Skin epidermis (tissue), 12 donors: ENCODE data around the gene CTNNBL1.

Experiments
- H3K27ac ChIP-seq, 21 experiments: fragments of 200-600 bp; sonication (generic) in 11 of 21; one replicate each; pipeline ENCODE4 v1.5.0; 2020; ENCODE audit warnings: mild to moderate bottlenecking in 3 of 21, inconsistent platforms in 2 of 21, moderate library complexity in 2 of 21
- H3K4me3 ChIP-seq, 7 experiments: fragments of 200-600 bp; sonication (generic) in 2 of 7; one replicate each; pipeline ENCODE4 v1.5.0; 2020; ENCODE audit warnings: inconsistent platforms in 2 of 7, mild to moderate bottlenecking in 2 of 7, moderate library complexity in 1 of 7

Gene CTNNBL1

GRCh38 chr20:37762716-37763485 lies 69.1 kb downstream of the CTNNBL1 start:
- H3K4me3 ChIP-seq, result no peak overlapping the region
- H3K27ac ChIP-seq, result no peak overlapping the region

- Histone ChIP-seq H3K27ac (no peak overlapping the region), H3K4me3 (no peak overlapping the region)
These were observed 70.6 kb downstream of the CTNNBL1 start for GRCh38 chr20:37764333-37764935.

- no peak overlapping the region for H3K27ac ChIP-seq
- no peak overlapping the region for H3K4me3 ChIP-seq
These were observed 77.1 kb downstream of the CTNNBL1 start for GRCh38 chr20:37770908-37771307.

DNA sequence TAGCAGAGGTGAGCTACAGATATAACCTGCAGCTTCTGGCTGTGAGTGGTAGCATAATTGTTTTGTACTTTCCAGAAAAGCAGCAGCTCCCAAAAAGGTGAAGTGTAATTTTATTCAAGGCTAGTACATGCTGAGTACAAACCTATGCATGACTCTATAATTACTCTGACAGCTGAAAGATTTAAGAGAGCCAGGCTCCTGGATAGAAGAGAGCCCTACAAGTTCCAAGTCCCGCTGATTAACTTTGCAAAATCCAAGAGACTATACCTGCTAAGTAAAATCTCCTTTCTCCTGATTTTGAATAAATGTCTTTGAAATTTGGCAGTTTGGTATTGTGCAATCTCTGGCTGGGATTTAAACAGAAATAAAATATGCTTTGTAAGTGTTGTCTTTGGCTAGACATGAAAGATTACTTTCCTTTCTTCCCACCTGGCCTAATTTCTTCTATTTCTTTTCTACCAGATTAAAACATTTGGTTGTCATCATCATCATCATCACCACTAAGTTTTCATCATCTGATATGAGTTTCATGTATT lies 79.5 kb downstream of the CTNNBL1 start:
- Histone ChIP-seq H3K27ac (no peak overlapping the region), H3K4me3 (no peak overlapping the region)

DNA sequence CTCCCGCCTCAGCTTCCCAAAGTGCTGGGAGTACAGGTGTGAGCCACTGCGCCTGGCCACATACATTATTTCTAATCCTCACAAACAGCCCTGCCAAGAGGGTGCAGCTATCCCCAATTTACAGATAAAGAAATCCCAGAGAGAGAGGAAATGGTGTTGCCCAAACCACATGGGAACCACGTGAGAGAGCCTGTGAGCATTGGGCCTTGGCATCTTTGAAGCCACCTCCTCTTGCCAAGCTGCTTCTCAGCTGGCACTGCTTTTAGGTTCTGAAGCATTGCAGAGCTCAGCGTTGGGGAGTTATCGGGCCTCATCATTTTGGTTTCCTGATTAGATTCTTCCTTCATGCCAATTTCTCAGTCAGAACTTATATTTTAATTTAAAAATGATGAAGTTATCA lies 80.3 kb downstream of the CTNNBL1 start:
- Histone ChIP-seq H3K4me3 (no peak overlapping the region), H3K27ac (no peak overlapping the region)

GRCh38 chr20:37775200-37775599 lies 81.4 kb downstream of the CTNNBL1 start:
- H3K27ac ChIP-seq, result no peak overlapping the region
- no peak overlapping the region for H3K4me3 ChIP-seq

DNA sequence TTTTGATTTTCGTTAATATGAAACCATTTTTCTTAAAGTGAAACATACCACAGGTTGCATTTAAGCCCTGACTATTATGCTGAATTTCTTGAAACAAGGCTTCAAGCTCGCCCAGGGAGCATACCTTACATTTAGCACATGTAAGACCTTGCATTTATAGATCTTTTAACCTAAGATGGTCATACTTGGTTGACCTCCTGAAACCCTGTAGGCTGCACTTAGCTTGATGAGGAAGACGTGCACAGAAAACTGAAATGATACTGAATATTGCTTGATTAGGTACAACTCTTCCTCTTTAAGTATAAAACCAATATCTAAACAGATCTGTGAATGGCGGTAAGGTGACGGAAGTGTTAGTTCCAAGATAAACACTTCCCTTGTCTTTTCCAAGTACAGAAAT lies 82.2 kb downstream of the CTNNBL1 start:
- Histone ChIP-seq H3K4me3 (no peak overlapping the region), H3K27ac (no peak overlapping the region)

DNA sequence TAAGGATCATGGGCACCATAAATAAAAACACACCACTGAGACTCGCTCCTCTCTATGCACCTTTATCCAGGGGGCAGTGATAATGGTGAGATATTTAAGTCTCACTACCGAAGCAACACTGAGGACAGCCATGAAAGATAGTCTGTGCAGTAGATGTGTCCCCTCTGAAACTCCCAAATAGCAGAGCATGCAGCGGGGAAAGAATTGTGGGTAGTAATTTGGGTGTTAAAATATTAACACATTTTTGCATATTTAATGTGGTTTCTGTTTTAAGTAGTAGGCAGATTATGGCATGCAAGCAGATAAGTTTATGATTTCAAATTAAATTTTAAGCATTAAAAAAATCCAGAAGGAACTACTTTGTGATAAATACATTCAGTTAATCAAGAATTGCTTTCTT lies 82.7 kb downstream of the CTNNBL1 start:
- no peak overlapping the region for H3K4me3 ChIP-seq

GRCh38 chr20:37777012-37777950 lies 83.5 kb downstream of the CTNNBL1 start:
- Histone ChIP-seq H3K27ac (no peak overlapping the region), H3K4me3 (no peak overlapping the region)

More for the DNA sequence above, 82.7 kb downstream of the CTNNBL1 start:
- no peak overlapping the region for H3K27ac ChIP-seq

GRCh38 chr20:37777988-37778659 lies 84.3 kb downstream of the CTNNBL1 start:
- Histone ChIP-seq H3K4me3 (no peak overlapping the region), H3K27ac (no peak overlapping the region)

DNA sequence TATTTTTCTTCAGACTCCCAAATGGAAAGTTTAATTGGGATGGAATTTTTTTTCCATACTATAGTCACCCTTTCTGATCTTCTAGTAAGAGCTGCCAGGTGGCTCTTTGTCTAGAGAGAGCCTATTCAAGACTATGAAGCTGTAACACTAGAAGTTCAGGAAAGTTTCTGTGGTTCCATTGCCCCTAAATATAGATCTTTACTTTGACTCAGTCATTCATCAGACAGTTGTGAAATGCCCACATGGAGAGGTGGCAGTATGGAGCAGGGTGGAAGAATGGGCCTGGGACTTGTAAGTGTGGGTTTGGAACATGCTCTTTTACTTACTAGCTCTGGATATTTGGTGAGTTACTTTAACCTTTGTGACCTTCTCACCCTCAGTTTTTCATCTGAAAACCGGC lies 87.8 kb downstream of the CTNNBL1 start:
- H3K27ac ChIP-seq, result no peak overlapping the region
- no peak overlapping the region for H3K4me3 ChIP-seq

DNA sequence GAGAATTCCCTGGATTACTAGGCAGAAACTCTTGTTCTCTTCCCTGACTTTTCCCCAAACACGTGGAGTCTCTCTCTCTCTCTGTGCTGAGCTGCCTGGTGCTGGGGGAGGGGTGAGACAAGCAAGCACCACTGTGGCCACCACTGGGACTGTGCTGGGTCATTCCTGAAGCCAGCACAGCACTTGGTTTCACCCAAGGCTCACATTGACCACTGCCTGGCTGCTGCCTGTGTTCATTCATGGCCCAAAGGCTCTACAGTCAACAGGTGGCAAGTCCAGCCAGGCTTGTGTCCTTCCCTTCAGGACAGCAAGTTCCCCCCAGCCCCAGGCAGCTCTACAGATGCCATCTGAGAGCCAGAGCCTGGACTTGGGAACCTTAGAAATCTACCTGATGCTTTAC lies 92.2 kb downstream of the CTNNBL1 start:
- no peak overlapping the region for H3K27ac ChIP-seq
- H3K4me3 ChIP-seq, result no peak overlapping the region

- H3K4me3 ChIP-seq, result no peak overlapping the region
- H3K27ac ChIP-seq, result no peak overlapping the region
These were observed 95.6 kb downstream of the CTNNBL1 start for GRCh38 chr20:37789408-37789807.

DNA sequence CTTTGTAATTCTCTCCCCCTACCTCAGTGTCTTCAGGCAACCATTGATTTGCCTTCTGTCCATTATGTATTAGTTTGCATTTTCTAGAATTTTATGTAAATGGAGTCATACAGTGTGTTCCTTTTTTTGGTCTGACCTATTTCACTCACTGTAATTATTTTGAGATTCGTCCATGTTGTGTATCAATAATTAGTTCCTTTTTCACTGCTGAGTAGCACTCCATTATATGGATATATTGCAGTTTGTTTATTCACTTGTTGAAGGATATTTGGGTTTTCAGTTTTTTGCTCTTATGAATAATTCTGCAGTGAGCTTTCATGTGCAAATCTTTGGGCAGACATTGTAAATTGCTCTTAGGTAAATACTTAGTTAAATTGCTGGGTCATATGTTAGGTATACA lies 97.1 kb downstream of the CTNNBL1 start:
- no peak overlapping the region for H3K4me3 ChIP-seq
- H3K27ac ChIP-seq, result no peak overlapping the region

DNA sequence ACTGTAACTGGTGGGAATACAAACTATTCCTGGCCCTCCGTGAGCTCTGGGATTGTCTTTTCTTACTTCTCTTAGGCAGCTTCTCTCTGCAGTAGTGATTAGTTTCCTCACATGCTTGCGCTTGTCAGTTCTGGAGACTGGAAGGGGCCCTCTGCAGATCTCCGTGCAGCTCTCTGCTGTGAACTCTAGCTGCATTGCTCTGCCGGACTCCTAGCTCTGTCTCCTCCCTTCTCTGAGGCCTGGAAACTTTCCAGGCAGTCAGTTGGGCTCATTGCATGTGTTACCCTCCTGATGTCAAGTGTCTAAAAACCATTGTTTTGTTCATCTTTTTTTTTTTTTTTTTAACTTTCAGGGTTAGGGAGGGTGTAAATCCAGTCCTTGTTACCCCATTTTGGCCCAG lies 102.3 kb downstream of the CTNNBL1 start:
- H3K4me3 ChIP-seq, result no peak overlapping the region
- no peak overlapping the region for H3K27ac ChIP-seq

DNA sequence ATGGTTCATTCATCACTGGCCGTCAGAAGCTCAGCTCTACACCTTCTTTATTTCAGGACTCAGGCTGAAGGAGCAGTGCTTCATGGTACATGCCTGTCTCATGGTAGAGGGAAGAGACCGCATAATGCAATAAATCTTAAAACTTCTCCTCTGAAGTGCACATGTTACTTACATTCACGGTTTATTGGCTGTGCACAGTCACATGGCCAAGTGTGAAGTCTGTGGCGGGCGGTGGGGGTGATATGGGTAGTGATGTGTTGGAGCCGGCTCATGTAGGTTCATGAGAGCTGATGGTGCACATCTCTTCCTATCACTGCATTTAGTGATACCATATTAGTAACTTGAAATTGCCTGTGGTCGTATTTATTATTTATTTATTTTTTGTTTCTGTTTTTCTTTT lies 102.9 kb downstream of the CTNNBL1 start:
- Histone ChIP-seq H3K27ac (no peak overlapping the region), H3K4me3 (no peak overlapping the region)

DNA sequence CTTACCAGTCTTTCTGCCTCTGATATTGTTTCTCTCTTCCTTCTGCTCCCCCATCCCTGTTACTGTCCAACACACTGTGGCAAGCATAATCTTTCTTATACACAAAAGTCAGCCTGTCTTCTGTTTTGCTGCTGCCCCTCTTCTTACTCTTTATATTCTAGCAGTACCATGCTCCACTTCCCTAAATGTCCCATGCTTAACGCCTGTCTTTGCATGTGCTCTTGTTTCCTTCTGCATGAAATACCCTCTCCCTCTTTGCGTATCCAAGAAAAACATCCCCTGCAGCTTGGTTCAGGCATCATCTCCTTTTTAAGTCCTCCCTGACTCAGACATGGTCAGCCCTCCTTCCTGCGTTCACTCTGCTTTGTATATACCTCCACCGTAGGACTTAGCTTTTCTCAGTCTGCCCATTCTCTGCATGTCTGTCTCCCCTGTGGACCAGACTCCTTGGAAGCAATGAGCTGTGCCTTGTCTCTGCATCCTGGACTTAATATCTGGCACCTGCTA lies 103.9 kb downstream of the CTNNBL1 start:
- Histone ChIP-seq H3K4me3 (no peak overlapping the region), H3K27ac (no peak overlapping the region)

DNA sequence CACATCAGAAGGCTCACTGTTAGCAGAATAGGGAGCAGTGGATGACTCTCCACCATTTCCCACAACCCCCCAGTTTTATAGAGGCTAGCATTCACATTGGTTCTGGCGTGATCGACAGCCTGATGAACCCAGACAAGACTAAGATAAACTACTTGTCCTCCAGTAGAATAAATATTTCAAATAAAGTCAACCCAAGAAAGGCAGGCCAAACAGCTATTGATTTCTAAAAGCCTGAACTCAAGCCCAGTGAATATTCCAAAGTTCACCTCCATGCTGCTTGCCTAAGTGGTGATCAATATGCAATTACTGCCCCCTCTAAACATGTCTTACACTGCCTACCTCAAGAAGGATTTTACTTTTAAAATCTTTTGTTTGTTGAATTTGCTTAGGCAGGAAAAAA lies 104.5 kb downstream of the CTNNBL1 start:
- H3K27ac ChIP-seq, result no peak overlapping the region
- no peak overlapping the region for H3K4me3 ChIP-seq

DNA sequence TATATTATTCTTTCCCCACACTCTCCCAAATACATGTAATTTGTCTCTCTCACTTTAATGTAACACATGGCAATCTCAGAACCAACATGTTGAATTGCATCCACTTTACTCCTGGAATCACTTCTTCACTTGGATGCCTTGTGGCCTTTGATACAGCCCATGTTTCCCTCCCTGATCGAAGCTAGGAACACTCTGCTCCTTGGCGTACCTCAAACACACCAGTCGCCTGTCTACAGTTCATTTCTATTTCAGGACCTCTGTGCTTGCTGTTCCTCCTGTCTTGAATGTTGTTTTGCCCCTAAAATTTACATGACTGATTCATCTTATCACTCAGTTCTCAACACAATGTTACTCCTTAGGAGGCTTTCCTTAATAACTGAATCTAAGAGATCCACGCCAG lies 106.8 kb downstream of the CTNNBL1 start:
- H3K4me3 ChIP-seq, result no peak overlapping the region
- H3K27ac ChIP-seq, result no peak overlapping the region

DNA sequence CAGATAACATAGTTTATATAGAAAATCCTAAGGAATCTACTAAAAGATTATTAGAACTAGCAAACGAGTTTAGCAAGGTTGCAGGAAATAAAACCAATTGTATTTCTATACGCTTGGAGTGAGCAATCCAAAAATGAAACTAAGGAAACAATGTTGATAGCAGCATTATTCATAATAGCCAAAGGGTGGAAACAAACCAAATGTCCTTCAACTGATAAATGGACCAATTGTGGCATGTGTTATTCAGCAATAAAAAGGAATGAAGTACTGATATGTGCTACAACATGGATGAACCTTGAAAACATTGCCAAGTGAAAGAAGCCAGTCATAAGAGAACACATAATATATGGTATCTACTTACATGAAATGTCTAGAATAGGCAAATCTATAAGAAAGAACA lies 108.1 kb downstream of the CTNNBL1 start:
- Histone ChIP-seq H3K4me3 (no peak overlapping the region), H3K27ac (no peak overlapping the region)
